Hepatocyte (in vitro differentiated cells): ENCODE data around the gene C10orf62.

ENCODE experiments used
- EZH2 ChIP-seq: fragments of 200-600 bp; sonication (generic); IDR thresholded peaks from 2 replicates; pipeline ENCODE4 v1.6.1; 2016; ENCODE audit warnings: antibody characterized with exemption, mild to moderate bottlenecking, borderline replicate concordance
- TF ChIP-seq, protein P1 (sequence below): fragments of 200-600 bp; sonication (generic); IDR thresholded peaks from 2 replicates; pipeline ENCODE4 v1.5.1; 2016; ENCODE audit warnings: antibody characterized with exemption, mild to moderate bottlenecking; ENCODE audit not compliant: poor library complexity

DNA sequence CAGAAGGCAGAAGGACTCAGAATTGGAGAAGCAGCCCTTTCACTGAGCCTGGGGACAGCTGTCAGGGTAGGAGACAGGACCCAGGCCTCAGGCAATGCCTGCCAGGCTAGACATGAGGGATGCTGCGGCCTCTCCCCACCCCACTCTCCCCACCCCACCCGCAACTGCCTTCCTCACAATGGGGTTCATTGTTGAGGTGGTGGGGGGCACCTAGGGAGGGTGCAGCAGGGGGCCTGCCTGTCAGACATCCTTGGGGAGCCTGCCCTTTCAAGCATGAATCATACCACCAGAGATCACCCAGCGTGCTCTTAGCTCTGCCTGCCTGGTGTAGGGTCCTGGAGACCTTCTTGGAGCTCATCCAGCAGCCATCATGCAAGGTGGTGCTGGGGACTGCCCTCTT lies at the start of gene C10orf62:
- TF ChIP-seq, protein P1, sequence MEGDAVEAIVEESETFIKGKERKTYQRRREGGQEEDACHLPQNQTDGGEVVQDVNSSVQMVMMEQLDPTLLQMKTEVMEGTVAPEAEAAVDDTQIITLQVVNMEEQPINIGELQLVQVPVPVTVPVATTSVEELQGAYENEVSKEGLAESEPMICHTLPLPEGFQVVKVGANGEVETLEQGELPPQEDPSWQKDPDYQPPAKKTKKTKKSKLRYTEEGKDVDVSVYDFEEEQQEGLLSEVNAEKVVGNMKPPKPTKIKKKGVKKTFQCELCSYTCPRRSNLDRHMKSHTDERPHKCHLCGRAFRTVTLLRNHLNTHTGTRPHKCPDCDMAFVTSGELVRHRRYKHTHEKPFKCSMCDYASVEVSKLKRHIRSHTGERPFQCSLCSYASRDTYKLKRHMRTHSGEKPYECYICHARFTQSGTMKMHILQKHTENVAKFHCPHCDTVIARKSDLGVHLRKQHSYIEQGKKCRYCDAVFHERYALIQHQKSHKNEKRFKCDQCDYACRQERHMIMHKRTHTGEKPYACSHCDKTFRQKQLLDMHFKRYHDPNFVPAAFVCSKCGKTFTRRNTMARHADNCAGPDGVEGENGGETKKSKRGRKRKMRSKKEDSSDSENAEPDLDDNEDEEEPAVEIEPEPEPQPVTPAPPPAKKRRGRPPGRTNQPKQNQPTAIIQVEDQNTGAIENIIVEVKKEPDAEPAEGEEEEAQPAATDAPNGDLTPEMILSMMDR, result no peak
- TF ChIP-seq EZH2, result no peak
